Caco-2 (cell line): ENCODE results near the gene TFB2M. TPM values are rescaled to one million over a fixed set of nuclear protein-coding genes. Genes with fewer than 3 reads are reported as not detected.

ENCODE experiments used
- BruUV-seq: library from RNA; stranded (reverse); fragments of 400-500 nt; replicated peaks from 2 replicates; lab custom pipeline; 2021; lab: Mats Ljungman, UMichigan
- CTCF ChIA-PET: fragments of 300-600 bp; sonication (Branson Sonifier 250); formaldehyde crosslinking; loops from one replicate; lab custom pipeline; 2022; ENCODE audit warnings: antibody characterized with exemption; lab: Charles Lee
- POLR2A ChIA-PET: fragments of 300-600 bp; sonication (Branson Sonifier 250); formaldehyde crosslinking; loops from one replicate; lab custom pipeline; 2022; ENCODE audit warnings: antibody characterized with exemption; lab: Charles Lee
- DNase-seq, 2 experiments: peaks; one replicate each; pipeline versions ENCODE4 v3.0.0 to v3.0.0-alpha.2; 2020 to 2022
- H3K27me3 ChIP-seq: replicated peaks from 2 replicates; pipeline ENCODE4 v1.6.0; 2011; ENCODE audit warnings: low read length; ENCODE audit not compliant: control insufficient read depth, insufficient read depth
- H3K36me3 ChIP-seq: 2 replicates; pipeline ENCODE4 v1.5.1; 2011; ENCODE audit warnings: low read length; ENCODE audit not compliant: control insufficient read depth, insufficient read depth
- H3K4me1 ChIP-seq: fragments of 250-450 bp; sonication (Bioruptor Pico); 2 replicates; pipeline ENCODE4 v1.5.1; 2020; ENCODE audit warnings: mild to moderate bottlenecking
- H3K4me3 ChIP-seq: 2 replicates; pipeline ENCODE4 v1.5.1; 2011; ENCODE audit warnings: low read depth, mild to moderate bottlenecking, control low read depth, low read length
- H3K9me3 ChIP-seq: fragments of 250-450 bp; sonication (Bioruptor Pico); 2 replicates; pipeline ENCODE4 v1.5.1; 2020; ENCODE audit warnings: mild to moderate bottlenecking, moderate library complexity
- H3K27ac Mint-ChIP-seq: one replicate; pipeline ENCODE4 v1.8.0; 2022; ENCODE audit warnings: mixed read lengths; ENCODE audit not compliant: unreplicated experiment
- H3K27me3 Mint-ChIP-seq: one replicate; pipeline ENCODE4 v1.8.0; 2022; ENCODE audit warnings: mixed read lengths; ENCODE audit not compliant: insufficient read depth, unreplicated experiment
- H3K36me3 Mint-ChIP-seq: one replicate; pipeline ENCODE4 v1.8.0; 2022; ENCODE audit warnings: mild to moderate bottlenecking, mixed read lengths; ENCODE audit not compliant: insufficient read depth, unreplicated experiment
- H3K4me1 Mint-ChIP-seq: one replicate; pipeline ENCODE4 v1.8.0; 2022; ENCODE audit warnings: low read depth, mixed read lengths; ENCODE audit not compliant: unreplicated experiment
- H3K4me3 Mint-ChIP-seq: one replicate; pipeline ENCODE4 v1.8.0; 2022; ENCODE audit warnings: mild to moderate bottlenecking, moderate library complexity, mixed read lengths; ENCODE audit not compliant: unreplicated experiment
- H3K9me3 Mint-ChIP-seq: one replicate; pipeline ENCODE4 v1.8.0; 2022; ENCODE audit warnings: mixed read lengths; ENCODE audit not compliant: unreplicated experiment
- CTCF ChIP-seq, 2 experiments: fragments of 200-600 bp in 1 of 2; IDR thresholded peaks; 1 replicate in 1 of 2; 2 replicates in 1 of 2; pipeline versions ENCODE4 v1.5.1 to v1.8.0; 2011 to 2022; ENCODE audit warnings: antibody characterized with exemption in 1 of 2, control low read depth in 1 of 2, inconsistent platforms in 1 of 2, low read depth in 1 of 2, low read length in 1 of 2, mild to moderate bottlenecking in 1 of 2, moderate library complexity in 1 of 2; ENCODE audit not compliant: insufficient read depth in 1 of 2, severe bottlenecking in 1 of 2, unreplicated experiment in 1 of 2
- intact Hi-C: fragments of 100-400 bp; cut with micrococcal nuclease; formaldehyde crosslinking; loops from one replicate; pipeline ENCODE4 v1.10.0; 2022; ENCODE audit not compliant: unreplicated experiment
- total RNA-seq: library from RNA; stranded (reverse); gene quantifications from 2 replicates; pipeline ENCODE4 v1.2.3, GENCODE V29; 2022

Gene TFB2M
- total RNA-seq, 1 experiment from 2014 or later, result 23.9 TPM

DNA sequence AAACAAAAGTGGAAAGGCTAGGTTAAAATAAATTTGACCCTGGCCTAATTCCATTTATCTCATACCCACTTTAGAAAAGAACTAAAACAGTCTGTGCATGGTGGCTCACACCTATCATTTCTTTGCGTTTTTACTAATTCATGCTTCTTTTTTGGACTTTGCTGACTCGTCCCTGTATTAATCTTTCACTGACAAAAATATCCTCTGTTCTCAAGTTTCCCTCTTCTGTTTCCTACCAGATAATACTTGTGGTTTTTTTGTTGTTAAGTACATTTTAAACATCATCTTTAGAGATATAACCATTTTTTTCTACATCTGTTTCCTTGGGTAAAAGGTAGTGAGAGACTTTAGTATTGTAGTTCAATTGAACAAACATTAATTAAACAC is 11.7 kb upstream of the TFB2M start:
- ChIA-PET CTCF (no interaction called here), POLR2A (no interaction called here)
- Histone ChIP-seq H3K27me3 (no peaks in the 10 kb centered on the region), H3K9me3 (no peaks in the 10 kb centered on the region), H3K36me3 (no peaks in the 10 kb centered on the region), H3K4me3 (no peak overlapping the region), H3K4me1 (peaks cover 7% of the 10 kb centered on the region; the same call in 1 of the 2 replicates)
- no peak overlapping the region for H3K4me3 Mint-ChIP-seq
- intact Hi-C loops, result no loop called here
- no peaks in the 10 kb centered on the region for H3K27me3 Mint-ChIP-seq
- peaks cover 19% of the 10 kb centered on the region for H3K4me1 Mint-ChIP-seq
- H3K36me3 Mint-ChIP-seq, result no peaks in the 10 kb centered on the region
- BruUV-seq, result no TSS peak
- H3K9me3 Mint-ChIP-seq, result no peaks in the 10 kb centered on the region
- DNase-seq, result no peak
- no peak for TF ChIP-seq CTCF (IDR thresholded peaks at IDR 0.05; ENCODE audit: insufficient read depth in 1 of 2, low read depth in 1 of 2, low read length in 1 of 2, severe bottlenecking in 1 of 2, unreplicated experiment in 1 of 2)
- H3K27ac Mint-ChIP-seq, result no peak overlapping the region

DNA sequence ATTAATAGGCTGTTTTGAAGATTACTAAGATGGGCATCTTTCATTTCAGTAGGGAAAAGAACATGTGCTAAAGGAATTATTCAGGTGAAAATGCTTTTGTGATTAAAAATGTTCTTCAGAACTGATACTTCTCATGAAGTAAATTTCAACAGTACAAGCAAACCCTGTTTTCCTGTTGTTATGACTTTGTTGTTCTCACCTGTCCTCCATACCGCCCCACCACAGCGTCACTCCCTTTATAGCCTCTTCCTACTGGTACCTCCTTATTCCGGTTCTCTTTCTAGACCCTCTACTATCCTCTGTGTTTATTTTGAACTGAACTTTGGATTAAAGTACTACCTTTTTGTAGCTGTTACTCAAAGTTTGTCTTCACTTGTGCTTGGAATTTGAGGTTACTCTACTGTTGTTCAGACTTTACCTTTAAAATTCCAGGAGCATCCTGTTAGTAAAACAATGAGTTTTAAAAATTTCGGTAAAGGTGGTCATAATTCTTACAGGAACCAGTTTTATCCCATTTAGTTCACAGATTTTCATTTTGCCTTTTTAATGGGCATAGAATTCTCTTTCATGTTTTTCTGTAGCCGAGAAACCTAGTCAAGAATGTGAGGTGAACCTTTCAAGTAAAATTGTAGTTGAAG is 11.1 kb upstream of the TFB2M start:
- no peaks in the 10 kb centered on the region for H3K27me3 ChIP-seq
- Mint-ChIP-seq H3K27me3 (no peaks in the 10 kb centered on the region), H3K4me3 (no peak overlapping the region), H3K27ac (no peak overlapping the region), H3K36me3 (no peaks in the 10 kb centered on the region), H3K4me1 (peaks cover 14% of the 10 kb centered on the region), H3K9me3 (no peaks in the 10 kb centered on the region)
- H3K9me3 ChIP-seq, result no peaks in the 10 kb centered on the region
- TF ChIP-seq CTCF (IDR thresholded peaks at IDR 0.05; ENCODE audit: insufficient read depth in 1 of 2, low read depth in 1 of 2, low read length in 1 of 2, severe bottlenecking in 1 of 2, unreplicated experiment in 1 of 2), result no peak
- POLR2A ChIA-PET, result no interaction called here
- peaks cover 4% of the 10 kb centered on the region; the same call in 1 of the 2 replicates for H3K4me1 ChIP-seq
- DNase-seq, result no peak
- BruUV-seq, result no TSS peak
- CTCF ChIA-PET, result no interaction called here
- intact Hi-C loops, result no loop called here
- no peaks in the 10 kb centered on the region for H3K36me3 ChIP-seq
- H3K4me3 ChIP-seq, result no peak overlapping the region

- intact Hi-C loops, result no loop called here
- POLR2A ChIA-PET, result no interaction called here
- no peak overlapping the region for H3K27ac Mint-ChIP-seq
- DNase-seq, result no peak
- Histone ChIP-seq H3K4me3 (no peak overlapping the region), H3K4me1 (peaks cover 4% of the 10 kb centered on the region; the same call in 1 of the 2 replicates), H3K36me3 (no peaks in the 10 kb centered on the region), H3K27me3 (no peaks in the 10 kb centered on the region), H3K9me3 (no peaks in the 10 kb centered on the region)
- no peak for TF ChIP-seq CTCF (IDR thresholded peaks at IDR 0.05; ENCODE audit: insufficient read depth in 1 of 2, low read depth in 1 of 2, low read length in 1 of 2, severe bottlenecking in 1 of 2, unreplicated experiment in 1 of 2)
- H3K36me3 Mint-ChIP-seq, result no peaks in the 10 kb centered on the region
- H3K4me1 Mint-ChIP-seq, result peaks cover 9% of the 10 kb centered on the region
- H3K9me3 Mint-ChIP-seq, result no peaks in the 10 kb centered on the region
- BruUV-seq, result no TSS peak
- H3K4me3 Mint-ChIP-seq, result no peak overlapping the region
- CTCF ChIA-PET, result no interaction called here
- H3K27me3 Mint-ChIP-seq, result no peaks in the 10 kb centered on the region
These were observed 10.6 kb upstream of the TFB2M start for GRCh38 chr1:246576709-246577032.
